HG03565 (cell line): ENCODE measurements around the gene TOX3.

Source experiments
- ATAC-seq: cut with Tn5 transposase; IDR thresholded peaks from one replicate; pipeline ENCODE4 v1.9.1; 2021; ENCODE audit warnings: mild to moderate bottlenecking, moderate library complexity; ENCODE audit not compliant: unreplicated experiment

Gene TOX3

DNA sequence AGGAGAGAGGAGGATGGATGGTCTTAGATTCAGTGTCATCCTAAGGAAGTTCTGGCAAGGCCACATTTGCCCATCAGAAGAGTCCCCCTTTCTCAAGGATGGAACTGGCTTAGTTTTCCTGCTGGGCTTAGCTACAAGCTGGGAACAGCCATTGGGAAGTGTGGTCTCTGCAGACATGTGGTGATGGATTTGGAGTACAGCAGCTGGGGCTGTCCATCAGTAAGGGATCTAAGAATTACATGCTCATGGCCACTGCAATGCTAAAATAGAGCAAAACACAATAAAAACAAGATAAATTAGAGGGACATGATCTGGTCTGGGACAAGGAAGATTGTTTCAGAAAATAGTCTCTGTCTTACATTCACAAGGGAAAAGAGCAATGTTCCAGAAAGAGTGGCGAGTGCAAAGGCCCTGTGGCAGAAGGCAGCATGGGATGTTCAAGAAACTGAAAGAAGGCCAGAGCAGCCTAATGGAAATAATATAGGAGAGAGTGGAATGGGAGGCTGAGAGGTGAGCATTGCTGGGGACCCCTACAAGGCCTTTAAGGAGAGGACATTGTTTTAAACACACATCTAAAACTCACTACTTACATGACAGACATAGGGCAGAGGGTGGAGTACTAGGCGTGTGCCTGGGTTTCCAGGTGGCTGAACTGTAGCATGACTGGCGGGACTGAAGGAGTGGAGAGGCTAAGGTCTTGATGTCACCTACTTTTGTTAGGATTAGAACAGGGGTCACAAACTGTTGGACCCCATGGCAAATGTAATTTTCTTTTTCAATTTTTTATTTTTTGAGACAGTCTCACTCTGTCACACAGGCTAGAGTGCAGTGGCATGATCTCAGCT, 17.0 kb upstream of the TOX3 start:
- ATAC-seq, result no peak

DNA sequence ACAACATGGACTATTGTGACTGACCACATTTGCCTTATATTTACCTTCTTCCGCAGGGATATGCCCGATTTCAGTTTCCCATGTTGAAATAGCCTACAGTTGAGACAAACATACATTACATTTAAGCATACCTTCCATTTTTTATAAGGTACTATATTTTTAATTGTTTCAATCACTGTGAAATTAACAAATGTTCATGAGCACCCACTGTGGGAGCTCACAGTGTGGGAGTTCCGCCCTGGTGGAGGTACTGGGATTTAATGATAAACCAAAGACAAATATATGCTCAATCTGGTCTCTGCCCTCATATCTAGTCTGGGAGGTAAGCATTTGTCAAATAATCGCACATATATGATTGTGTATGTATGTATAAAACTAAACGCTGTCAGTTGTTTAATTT, 15.8 kb upstream of the TOX3 start:
- ATAC-seq, result no peak

DNA sequence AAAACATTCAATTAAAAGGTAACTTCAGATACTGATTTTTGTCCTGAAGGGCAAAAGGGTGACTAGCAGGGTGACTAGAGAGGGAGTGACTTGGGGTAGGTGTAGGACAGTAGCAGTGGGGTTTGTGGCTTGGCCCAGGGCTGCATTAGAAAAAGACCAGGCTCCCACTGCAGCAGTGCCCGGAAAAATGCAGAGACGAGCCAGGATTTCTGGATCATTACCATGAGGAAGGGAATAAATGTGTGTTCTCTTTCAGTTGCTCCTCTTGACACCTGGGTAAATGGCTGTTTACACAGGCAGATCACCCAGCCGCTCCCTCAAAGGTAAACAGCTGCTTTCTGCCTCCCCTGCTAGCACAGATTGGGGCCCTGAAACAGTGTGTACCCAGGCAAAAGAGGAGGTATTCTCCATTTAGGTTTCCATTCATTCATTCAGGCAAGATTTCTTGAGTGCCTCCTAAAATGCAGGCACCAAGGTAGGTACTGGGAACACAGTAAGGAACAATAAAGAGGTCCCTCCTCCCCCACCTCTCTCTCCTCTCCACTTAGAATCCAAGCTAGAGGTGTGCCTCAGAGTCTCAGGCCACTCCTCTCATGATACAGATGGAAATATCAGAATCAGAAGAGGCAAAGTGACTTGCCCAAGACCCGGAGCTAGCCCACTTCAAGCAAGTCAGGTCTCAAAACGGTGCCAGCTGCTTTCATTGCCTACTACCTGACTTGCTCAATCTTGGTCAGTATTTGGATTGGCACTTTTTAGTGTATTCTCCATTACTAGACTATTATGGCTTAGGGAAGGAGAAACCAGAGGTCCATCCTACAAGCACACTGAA, 15.2 kb upstream of the TOX3 start:
- no peak for ATAC-seq

DNA sequence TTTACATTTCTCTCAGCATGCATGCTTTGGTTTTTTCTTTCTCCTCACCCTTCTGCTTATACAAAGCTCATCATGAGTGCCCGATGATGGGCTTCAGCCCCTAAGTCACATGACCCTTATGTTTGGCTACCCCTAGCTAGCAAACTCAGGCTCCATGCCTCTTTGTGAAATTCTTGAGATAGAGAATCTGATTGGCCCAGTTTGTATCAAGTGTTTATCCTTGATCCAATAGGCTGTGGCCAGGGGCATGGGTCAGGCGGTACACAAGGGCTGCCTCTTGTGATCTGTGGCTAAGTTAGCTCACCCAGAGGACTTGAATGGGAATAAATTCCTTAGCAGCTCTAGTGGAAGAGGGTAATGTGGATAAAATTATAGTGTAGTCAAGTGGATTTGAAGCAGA, 11.5 kb upstream of the TOX3 start:
- ATAC-seq, result no peak

DNA sequence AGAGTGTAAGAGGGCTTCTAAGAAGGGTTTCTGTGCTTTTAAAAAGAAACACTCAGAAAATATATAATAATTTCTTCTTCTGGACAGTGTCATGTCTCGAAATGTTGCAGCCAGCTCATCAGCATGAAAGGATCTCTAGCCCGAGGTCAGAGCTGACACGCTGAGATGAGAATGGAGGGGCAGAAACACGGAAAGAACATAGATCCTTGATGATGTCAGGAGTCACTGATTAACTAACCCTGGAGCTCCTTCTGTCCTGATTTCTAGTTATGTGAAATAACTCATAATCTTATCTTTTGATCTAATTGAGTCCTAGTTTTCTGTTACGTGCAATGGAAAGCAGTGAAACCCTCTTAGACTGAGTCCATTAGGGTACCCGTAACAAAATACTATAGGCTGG, 10.3 kb upstream of the TOX3 start:
- ATAC-seq, result no peak

DNA sequence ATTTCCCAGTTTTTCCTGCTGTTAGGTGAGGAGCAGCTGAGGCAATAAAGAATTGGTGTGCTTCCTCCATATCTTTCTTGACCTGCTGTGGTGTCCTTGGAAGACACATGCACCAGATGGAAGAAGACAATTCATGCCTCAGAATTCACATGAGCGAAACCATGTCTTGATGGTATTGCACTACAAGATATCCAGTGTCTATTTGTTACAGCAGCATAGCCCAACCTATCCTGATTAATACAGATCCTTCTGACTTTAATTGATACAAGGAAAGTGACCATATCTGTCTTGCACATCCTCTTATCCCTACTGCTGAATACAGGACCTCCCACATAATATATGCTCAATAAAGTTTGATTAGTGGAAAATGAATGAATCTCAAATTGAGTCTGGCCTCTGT, 9.1 kb upstream of the TOX3 start:
- no peak for ATAC-seq

DNA sequence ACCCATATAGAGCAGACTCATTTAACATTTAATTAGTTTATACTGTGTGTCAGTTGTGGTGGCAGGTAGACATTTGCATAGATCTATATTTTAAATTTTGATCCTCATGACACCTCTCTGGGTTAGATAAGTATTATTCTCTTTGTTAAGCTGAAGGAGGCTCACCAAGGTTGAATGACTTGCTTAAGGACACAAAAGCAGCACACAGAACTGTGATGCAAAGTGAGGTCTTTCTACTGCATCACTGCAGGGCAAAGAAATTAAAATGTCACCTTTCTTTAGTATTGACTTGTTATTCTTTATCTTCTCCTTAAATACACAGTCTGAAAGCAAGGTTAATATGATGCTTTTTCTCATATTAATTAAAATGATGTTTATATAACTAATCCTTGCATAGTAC, 8.6 kb upstream of the TOX3 start:
- ATAC-seq, result no peak

DNA sequence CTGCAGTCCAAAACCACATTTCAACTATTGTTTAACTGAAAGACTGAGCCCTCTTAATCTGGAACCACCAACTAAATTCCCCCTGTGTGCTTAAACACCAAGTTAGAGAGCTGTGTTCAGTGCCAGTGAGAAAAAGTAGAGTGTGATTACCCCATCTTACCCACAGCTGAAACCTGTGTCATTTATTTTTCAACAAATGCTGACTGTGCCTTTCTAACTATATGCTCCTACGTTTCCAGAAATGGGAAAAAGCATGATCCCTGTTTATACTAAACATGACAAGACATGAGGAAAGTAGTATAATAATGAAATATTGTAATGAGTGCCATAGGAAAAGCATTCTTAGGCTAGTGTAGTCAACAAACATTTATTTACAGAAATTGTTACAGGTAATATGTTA, 7.4 kb upstream of the TOX3 start:
- no peak for ATAC-seq

DNA sequence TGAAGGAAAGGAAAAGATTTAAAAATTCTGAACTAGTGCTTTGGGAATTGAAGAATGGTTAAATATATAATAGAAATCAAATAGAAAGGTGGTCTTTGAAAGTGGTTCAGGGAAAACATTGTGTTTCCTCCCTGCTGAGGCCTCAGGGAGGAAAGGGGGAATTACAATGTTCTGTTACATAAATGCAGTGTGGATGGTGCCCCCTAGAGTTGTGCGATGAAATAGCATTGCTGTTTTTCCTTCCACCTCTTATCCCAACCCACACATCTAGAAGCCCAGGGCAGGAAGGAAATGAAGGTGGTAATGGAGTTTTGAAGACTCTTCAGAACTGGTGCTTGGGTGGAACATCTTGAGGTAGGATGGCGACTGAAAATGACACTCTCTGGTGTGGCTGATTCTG, 6.4 kb upstream of the TOX3 start:
- ATAC-seq, result no peak

DNA sequence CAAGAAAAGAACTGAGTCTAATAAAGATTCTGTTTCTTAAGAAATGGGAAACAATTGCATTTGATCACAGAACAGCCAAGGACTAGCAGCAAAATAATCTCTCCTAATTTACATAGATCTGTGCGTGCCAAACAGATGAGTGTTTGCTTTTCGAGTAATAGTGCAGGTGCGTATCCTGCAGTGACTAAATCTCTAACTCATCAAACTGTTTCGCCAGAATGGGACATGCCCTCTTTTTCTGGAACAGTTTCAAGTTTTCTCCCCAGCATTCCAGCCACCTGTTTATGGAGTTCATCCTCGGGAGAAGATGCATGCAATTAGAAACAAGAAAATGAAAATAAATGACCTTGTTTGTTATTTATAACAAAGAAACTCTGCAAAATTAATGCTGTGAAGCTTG, 5.7 kb upstream of the TOX3 start:
- ATAC-seq, result no peak

DNA sequence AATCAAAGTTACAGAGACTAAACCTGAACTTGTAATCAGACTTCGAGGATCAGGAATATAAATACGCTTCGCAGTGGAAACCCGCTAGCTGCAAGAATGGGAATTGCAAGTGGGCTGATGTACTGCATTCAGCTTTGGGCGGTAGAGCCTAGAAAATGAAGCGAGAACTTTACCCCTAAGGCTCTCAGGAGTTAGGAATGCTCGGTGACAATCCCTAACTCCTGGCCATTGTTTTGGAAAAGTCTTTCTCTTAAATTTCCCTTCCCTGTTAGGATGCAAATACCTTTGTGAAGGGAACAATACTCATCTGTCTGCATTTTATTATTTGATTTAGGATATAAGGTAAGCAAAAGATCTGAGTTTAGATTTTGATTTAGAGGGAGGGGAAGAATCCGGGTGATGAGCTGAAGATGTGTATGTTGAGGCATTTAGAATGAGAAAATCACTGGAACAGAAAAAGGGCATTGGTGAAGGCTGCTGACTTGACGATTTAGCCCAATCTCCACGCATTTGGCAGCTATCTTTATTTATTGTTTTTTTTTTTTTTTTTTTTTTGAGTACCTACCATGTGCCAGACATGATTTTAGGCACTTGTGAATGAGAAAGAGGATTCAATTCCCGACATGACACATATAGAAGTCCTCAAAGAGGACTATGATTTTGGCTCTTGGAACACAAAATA, 2.2 kb upstream of the TOX3 start:
- no peak for ATAC-seq

DNA sequence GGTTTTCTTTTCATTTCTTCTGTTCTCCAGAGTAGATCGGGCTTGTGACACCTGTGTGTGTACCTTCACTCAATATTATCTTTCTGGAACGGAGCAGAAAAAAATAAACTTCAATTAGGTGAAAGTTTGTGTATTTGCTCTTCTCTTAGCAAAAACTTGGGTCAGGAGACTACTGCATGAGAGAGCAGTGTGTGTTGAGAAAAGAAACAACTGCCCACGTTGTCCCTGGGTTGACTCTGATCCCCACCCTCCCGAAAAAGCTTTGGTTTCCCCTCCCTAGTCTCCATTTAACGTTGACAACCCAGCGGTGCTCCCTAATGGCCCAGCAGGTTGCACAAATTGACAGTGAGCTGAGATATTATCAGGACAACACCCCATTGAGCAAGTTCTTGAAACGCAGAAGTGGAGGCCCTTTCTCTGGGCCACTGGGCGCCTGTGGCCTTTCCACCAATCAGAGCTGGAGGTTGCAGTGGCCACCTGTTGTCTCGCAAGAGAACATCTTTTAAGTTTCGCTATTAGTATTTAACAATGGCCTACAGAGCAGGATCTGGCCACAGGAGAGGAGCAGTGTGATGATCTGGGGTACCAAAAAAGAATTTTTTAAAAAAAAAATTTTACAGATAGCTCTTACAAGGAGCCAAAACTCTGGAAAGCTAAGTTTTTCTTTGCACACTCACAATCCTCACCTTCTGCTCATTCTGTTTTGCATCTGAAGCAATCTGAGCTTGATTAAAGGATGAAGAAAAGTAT, 1.5 kb upstream of the TOX3 start:
- ATAC-seq, result no peak

DNA sequence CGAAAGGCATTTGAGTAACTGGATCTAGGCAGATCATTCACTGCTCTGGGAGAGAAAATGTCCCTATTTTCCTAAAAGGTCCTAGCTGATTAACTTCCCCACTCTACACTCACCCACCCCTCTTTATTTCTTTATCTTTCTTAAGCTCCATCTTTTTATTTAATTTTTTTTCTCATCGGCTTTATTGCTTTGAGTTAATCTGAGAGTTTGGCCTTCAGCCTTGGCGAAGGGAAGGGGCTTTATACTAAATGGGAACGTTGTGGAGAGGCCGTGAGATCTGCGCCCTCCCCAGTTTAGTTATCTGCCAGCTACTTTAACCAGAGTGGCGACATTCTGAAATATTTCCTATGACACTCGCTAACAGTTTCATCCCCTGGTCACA, 882 bp upstream of the TOX3 start:
- no peak for ATAC-seq

DNA sequence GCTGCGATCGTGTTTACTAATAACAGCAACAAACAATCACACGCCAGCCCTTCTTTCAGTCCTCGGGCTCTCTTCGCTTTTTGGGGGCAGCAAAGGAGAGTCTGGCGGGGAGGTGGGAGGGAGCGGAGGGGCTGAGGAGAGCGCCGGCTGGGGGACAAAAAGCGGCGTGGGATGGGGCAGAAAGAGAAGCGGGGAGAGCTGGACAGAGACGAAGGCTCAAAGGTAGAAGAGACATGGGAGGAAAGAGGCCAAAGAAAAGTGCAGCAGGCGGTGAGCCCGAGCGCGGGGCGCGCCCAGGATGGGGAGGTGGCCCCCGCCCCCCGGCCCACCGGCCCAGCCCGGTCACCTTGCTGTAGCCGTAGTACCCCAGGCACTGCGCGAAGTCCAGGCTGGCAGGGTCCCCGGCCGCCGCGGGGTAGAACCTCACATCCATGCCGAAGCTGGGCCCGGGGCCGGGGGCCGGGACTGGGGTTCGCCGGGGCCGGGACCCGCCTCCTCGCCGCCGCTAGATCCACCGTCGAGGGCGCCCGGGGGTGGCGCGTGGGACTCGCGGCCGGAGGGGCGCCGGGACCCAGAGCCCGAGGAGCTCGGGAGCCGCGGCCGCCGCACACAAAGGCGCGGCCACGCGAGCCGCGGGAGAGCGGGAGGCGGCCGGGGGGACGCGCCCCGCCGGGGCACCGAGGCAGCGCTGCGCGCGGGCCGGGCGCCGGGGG, 496 bp downstream of the TOX3 start:
- ATAC-seq, result no peak

DNA sequence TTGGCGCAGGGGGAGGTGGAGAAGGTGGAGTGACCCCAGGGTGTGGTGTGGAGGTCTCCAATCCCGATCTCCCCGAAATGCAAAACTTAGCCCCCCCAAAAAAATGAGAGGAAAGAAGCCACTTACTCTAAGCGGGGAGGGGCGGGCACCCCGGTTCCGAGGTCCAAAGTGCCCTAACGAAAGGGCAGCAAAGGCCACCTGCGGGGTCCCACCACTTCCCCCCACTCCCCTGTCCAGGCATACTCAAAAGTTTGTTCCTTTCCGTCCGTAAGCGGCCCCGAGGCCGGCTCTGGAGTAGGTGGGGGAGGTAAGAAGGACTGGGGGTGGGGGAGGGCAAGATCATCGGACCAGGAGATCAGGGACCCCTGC, 1.1 kb downstream of the TOX3 start:
- no peak for ATAC-seq

DNA sequence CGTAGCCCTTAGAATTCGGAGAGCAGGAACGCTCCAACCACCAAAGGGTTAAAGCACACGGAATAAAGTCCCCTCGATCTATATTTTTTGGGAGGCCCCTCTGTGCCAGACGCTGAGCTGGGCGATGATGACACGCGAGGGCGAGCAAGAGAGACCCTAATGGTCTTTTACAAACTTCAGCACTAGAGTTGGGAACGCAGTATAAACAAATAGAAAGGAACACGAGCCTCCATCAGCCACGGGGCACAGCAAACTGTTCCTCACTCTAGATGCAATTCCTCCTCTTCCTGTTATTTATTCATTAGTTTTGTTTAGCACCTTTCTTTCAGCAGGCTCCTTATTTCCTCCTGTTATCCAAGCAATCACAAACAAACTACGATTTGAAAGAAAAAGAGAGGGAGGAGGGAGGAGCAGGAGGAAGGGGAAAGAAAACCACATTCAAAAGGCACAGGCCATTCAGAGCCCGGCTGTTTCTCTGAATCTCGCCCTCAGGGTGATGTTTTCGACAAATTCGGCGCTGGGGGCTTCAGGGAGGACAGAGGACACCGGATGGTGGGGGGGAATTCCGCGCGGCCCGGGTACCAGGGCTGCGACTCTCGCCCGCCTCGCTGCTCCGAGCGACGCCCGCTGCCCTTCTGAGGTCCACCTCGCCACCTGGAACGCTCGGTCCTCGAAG, 1.6 kb downstream of the TOX3 start:
- no peak for ATAC-seq

DNA sequence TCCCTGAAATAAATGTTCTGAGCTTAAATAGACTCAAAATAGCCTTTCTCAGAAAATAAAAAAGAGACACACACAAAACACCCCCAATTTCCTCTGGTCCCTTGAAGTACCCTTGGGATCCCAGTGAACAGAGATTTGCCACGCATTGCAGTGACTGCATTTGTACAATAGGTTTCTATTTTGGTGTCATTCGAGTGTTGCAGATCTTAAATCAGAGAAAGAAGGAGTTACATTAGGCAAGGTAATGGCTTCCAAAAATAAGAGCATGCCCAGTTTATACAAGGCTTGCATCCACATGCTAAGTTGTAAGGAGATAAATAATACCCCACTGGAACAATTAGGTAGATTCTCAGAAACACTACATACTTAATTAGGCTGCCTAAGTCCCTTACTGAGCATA, 2.2 kb downstream of the TOX3 start:
- no peak for ATAC-seq

DNA sequence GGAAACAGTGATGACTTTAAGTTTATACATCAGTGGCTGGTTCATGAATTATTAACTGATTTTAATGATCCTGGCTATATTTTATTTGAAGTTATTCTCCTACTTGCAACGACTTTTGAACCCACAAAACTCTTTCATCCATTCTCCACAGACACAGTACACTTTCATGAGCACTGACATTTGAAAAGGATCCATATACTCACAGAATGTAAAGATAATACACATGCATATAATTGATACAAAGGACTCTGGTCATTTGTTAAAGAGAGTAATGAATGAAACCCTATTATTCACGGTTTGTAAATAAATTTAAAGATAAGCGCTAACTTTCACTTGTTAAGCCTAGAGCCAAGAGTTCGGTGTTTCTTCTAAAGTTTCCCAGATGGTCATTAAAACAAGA, 3.3 kb downstream of the TOX3 start:
- no peak for ATAC-seq

DNA sequence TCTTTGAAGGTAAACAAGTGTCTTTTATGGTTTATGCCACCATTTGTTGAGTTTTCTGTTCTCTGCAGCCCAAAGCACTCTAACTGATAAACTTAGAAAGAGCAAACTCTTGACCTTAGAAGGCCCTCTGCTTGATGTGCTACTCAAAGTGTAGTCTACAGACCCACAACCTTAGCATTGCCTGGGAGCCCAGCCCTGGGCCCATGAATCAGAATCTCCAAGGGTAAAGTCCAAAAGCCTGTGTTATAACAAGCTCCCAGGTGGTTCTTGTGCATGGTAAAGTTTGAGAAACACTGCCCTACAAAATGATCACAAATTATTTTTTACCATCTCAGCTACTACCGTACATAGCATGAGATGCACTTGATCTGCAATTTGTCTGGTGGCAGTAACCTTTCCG, 6.0 kb downstream of the TOX3 start:
- no peak for ATAC-seq

DNA sequence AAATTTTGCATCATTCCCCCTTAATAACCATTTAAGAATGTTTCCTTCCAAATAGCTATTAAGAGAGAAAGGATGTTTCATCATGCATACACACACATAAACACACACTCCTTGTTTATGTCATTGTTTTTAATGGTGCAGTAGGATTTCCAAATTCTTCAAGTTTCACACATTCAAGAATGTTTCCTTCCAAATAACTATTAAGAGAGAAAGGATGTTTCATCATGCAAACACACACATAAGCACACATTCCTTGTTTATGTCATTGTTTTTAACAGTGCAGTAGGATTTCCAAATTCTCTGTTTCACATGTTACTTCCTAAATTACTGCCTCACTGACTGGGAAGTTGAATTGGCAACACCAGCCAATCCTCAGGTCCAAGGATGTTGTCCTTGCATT, 7.8 kb downstream of the TOX3 start:
- no peak for ATAC-seq
